ENCODE results near the gene GLRX.
"Not testable (repeated sequence)": the region's sequence is repeated elsewhere in the genome, so short reads cannot be mapped to it uniquely, and the experiment has no call there.

GLRX gene

DNA sequence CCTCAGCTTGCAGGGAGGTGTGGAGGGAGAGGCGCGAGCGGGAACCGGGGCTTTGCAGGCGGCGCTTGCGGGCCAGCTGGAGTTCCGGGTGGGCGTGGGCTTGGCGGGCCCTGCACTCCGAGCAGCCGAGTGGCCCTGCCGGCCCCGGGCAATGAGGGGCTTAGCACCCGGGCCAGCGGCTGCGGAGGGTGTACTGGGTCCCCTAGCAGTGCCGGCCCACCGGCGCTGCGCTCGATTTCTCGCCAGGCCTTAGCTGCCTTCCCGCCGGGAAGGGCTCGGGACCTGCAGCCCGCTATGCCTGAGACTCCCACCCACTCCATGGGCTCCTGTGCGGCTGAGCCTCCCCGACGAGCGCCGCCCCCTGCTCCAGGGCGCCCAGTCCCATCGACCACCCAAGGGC lies 28.6 kb upstream of the GLRX start:
- not testable (repeated sequence) for DNase-seq

DNA sequence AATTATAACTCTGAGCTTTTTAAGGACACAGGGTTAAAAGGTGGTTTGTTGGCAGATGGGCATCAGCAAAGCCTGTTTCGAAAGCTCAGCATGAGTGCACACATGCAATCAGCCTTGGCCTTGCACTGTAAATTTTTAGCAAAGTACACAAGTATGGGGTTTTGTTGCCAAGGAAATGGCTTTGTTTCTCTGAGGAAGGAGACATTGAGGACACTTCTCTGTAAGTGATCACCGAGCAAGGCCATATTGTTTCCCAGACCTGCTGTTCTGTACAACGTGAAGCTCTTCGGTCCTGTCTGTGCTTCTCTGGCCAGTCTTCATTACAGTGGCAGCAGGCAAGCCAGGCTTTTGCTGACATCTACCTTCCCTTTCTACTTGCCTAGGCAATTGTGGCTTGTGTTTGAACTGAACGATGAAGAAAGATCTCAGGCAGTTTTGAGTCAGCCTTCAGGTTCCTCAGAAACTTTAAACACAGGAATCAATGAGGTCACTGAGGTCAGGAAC lies 27.9 kb upstream of the GLRX start:
- DNase-seq: no peak

DNA sequence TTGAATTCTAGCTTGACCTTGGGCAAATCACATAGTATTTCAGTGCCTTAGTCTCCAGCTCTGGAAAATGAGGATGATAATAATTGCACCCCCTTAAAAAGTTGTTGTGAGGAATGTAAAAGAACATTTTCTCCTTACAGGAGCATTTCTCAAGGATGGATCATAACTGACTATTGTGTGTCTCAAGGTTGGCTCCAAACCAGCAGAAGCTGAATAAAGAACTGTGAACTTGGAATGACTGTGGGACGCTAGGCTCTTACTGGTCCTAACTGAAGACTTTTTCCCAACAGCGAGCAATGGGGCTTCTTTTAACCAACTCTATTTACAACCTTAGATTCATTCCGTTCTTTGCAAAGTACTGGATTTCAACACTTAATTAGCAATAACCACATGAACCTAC lies 26.2 kb upstream of the GLRX start:
- DNase-seq: no peak

DNA sequence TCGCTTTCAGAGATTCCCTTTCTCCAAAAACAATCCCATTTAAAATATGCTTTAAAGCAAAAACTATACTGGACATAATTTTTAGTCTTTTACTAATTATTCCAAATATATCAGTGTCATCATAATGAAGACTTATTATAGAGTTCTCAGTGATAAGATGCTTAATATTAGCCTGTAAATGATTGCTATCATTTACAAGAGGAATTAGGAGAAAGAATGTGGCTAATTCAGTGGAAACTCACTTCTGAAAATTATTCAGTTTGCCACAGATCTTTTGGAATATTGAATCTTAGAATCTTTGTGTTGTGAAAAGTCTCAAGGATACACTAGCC lies 24.7 kb upstream of the GLRX start:
- DNase-seq: no peak

DNA sequence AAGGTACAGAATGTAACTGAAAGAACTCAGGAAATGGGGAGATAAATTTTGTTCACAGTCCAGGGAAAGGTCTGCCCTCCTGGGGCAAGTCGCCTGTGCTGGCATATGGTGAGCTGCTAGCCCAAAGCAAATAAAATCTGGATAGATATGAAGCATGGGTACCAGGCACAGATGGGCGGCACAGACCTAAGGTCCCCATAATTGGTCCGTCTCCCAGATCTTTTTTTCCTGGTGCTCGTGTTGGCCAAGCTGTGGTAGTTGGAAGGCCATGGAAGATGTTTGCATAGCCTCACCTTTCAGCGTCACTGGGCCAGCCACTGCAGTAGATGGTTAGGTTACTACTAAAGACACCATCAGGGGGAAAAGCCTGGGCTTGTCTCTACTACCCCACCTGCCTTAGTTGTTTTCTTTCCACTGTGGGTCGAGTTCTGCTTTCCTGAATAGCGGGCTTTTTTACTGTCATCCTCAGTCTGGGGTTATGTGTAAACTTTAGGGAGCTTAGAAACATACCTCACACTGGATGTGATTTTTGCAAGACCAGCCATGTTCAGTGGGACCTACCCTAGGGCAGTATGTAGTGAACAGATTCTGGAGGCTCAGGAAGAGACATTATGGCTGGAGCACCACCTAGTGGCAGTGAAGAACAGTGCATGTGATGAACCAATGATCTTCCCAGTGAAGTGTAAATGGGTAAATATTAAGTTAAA lies 24.2 kb upstream of the GLRX start:
- DNase-seq: peak; percentile 75

DNA sequence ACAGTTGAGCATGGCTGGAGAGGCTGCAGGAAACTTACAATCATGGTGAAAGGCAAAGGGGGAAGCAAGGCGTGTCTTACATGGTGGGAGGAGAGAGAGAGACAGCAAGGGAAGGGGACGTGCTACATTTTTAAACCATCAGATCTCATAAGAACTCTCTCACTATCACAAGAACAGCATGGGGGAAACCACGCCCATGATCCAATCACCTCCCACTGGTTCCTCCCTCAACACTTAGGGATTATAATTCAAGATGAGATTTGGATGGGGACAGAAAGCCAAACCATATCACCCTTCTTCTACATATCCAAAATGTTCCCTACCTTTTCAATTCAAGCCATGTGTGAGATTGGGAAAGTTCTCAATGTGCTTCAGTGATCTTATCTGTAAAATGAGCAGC lies 22.9 kb upstream of the GLRX start:
- no peak for DNase-seq

DNA sequence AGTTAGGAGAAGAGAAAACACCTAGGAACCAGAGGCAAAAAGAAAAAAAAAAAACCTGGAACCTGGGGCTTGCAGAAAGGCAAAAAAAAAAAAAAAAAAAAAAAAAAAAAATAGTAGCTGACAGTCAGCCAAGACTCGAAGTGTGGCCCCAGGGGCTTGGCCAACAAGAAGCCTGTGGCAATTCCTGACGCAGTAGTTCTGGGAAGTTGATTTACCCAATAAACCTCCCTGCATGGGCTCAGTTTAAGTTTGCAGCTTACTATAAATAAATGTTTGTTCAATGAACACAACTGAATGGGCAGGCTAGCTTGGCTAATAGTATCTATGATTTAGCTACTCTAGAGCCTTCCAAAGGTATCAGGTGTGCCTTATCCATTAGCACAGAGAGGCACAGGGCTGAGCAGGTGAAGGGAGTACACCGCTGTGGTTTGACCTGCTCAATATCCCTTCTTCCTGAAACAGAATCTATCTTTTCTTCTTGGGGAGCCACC lies 21.3 kb upstream of the GLRX start:
- DNase-seq: no peak

DNA sequence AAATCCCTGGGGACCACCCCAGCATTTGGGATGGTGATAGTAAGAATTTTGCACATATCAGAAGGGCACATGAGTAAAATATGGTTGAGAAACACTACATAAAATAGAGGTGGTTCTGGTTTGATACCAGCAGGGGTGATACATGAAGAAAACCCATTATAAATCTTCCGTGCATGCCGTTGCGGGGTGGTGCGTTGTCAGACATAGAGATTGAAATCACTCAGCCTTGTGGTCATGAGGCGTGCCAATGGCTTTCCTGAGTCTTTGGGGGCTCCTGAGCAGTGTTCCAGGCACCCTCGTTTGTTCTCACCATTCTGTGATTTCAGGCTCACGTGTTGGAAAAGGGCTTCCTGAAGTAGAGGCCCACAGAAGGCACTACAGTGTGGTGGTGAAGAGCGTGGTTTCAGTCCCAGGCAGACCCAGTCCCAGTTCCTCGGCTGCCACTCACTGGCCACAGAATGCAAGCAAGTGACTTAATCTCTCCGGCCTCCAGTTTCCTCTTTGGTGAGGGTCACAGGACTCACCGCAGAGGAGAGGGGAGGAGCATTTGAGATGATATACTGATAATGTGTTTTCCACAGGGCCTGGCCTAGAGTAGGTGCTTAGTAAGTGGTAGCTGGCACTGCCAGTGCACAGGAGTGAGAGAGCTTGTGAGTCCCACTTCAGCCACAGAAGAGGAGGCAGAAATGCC lies 20.5 kb upstream of the GLRX start:
- peak; percentile 1 for DNase-seq

DNA sequence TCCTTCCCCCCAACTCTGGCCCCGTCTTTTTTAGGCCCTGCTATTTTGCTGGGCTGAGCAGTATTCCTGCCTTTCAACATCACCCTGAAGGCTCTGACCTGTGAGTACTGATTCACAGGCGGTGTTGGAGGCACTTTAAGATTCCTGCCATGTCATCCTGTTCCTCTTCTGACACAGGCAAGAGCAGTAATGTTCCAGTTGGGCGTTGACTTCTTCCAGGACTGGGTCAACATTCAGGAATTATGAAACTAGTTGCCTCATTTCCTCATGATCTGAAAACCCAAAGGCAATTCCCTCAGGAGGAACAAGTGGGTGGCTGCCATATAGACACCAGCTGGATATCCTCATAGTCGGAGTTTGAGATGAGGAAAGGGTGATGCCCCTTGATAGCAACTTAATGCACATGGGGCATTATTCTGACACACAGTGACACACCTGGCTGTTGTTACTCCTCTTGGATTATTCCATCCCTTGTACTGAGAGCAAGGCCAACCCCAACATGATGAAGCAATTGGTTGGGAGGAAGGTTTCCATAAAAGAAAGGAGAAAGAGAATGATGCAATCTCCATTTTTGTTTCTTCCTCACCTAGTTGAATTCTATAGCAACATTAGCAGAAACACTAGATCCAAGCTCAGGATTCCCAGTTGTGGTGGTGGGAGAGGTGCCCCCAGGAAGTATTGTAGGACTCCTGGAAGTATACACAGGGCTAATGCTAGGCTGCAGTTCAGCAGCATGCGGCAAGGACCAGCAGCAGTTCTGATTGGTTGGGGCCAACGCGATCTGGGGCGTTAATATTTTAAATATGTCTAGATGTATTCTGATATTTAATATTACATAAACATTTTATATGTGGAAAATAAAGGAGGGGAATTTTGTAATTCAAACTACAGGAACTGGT lies 19.6 kb upstream of the GLRX start:
- no peak for DNase-seq

DNA sequence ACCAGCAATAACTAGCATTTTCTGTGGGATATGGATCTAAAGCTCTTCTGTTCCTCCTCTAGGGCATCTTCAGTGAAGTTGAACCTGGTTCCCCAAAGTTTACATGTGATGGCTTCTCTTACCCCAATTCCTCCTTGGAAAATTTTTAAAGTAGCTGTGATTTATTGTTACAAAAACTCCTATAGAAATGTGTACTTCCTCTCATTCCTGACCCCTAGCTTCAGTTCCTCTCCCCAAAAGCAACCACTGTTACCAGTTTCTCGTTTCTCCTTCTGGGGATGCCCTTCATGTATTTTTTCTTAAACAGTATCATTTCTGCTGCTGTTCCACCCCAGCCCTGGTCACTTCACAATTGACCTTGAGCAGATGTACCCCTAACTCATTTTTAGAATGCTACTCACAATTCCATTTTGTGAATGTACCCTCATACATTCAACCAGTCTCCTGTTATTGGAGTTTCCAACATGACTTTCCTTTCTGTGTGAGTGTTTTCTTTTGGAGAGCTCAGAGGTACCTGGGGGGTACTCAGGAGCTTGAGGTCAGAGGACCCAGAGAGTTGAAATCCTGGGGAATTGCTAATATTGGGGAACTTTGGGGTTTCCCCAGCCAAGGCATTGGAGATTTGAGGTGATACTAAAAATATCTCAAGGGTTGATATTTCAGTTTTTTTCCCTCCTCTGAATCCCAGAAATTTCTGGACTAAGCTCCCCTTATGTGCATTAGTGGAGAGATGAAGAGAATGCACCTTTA lies 18.6 kb upstream of the GLRX start:
- no peak for DNase-seq

DNA sequence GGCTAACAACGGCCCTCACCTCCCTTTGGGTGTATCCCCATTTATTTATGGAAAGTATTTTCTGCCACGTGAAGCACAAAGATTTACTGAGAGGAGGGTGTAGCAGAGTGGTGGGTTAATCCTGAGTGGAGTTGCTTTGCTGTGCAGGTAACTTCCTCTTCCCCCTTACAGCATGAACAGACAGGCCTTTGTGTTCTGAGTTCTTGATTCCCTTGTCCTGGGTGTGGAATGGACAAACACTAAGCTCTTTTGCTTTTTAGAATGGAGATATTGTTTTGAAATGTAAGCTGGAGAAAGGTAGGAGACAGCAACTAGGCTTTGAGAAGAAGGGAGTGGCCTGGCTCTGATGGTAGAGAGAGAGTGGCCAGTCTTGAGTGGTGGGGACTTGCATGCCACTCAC lies 17.1 kb upstream of the GLRX start:
- no peak for DNase-seq

DNA sequence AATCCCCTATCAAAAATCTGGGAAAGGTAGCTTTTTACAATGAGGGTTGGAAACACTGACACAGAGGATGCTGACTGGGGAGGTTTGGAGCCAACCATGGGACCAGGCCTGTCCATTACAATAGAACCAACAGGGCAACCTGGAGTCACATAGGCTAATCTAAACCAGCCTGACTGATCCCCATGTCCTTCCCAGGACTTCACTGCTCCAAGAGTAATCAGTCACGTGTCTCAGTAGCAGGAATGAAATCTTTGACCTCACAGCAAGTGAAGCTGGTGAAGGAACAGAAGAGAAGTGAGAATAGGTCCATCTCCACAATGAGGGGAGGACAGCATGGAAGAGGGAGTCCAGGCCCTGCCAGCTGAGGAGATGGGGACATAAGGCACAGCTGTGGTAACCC lies 16.0 kb upstream of the GLRX start:
- DNase-seq: no peak

DNA sequence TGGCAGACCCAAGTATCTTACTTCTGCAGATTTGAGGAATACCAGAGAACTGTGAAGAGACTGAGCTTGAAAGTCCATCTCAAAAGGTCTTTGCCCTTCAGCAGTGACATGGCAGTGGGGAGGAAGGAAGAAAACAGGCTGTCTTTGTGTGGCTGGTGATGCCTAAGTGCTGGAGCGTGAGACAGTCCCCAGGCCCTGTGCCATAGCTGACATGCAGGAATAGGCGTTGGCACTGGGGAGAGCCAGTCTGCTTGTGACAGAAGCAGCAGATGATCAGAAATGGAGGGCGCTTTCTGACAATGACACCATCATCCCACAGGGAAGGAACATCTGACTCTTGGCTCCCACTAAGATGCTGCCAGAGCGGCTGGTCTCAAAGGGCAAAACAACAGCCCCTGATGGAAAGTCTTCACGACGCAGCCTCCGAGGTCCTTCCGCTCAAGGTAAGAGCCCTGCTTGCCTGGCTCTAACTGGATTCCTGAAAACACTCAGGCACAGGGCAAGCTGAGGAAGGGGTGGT lies 15.5 kb upstream of the GLRX start:
- DNase-seq: no peak

DNA sequence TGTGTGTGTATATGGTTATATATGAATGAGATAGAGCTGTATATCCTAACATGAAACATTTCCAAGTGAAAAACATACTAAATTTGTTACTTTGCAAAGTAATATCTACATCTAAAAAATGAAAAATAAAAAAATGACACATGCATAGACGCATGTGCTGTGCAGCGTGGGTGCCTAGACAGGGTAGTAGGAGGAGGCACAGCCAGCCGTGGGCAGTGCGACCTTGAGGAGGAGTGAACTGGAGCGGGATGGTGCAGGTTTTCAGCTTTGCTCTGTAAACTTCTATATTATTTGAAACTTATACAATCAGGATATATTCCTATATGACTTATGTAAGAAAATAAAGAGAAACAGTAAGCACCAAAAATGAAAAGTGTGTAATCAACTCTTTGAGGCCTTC lies 15.0 kb upstream of the GLRX start:
- DNase-seq: no peak

DNA sequence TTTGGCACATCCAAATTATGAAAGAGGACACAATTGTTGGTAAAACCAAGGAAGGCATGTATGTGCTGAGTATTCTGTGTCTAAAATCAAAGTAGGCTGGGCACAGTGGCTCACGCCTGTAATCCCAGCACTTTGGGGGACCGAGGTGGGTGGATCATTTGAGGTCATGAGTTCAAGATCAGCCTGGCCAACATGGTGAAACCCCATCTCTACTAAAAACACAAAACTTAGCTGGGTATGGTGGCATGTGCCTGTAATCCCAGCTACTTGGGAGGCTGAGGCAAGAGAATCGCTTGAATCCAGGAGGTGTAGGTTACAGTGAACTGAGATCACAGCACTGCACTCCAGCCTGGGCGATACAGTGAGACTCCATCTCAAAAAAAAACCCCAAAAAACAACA lies 14.4 kb upstream of the GLRX start:
- not testable (repeated sequence) for DNase-seq

DNA sequence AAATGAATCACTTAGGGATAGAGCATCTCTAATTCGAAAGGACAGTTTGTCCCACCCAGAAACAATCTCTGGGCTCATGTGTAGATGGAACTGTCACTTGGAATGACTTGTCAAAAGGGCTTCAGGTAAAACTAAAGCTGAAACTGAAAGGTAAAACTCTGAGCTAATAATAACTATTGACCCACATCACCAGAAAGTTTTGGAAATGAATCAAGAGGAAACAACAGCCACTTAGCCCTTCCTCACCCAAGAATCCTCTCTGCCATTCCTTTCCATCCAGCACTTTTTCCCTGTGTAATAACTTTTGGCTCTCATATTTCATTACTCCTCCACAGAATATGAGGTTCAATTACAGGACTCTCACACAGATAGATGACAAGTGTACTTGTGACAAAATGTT lies 14.0 kb upstream of the GLRX start:
- no peak for DNase-seq

DNA sequence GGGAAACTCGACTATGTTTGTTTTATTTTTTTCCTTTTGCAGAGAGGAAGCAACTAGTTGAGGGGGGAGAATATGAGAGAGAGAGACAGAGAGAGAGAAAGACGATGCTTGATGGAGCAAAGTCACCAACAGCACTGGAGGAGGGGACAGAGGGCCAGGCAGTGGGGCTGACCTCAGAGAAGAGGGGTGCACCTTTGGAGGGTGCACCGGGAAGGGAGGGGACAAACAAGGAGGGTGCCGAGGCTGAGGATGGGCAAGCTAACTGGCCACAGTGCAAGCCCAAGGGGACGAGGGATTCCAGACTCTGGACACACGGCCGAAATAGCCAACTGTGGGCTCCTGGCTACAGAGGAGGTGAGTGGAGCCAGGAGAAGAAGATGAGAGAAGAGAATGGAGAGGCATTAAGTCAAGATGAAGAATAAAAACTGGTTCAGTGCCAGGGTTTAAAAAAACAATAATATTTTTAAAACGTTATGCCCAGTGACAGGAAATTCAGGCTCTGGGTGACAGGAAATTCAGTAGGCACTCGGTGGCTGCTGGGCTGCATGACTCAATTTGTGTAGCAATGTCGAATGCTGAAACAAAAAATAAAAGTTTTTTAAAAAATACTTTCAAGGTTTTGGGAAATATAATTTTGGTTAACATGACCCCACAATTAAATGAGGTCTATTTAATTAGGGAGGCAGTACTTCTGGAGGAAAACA lies 13.3 kb upstream of the GLRX start:
- no peak for DNase-seq

DNA sequence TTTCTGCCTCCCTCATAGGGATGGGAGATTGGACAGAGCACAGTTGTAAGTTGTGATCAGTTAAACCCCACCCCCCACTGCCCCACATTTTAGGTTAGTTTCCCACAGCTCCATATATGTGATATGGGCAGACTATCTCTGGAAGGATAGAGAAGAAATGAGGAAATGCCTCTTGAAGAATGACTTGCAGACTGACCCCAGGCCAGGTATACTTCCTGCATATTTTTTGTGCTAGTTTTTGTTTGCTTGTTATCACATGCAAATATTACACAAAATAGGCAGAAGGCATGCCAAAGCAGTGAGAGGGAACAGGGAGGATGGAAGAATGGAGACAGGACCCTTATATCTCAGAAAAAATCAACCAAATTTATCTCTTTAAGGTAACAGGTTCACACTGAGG lies 10.1 kb upstream of the GLRX start:
- DNase-seq: no peak

DNA sequence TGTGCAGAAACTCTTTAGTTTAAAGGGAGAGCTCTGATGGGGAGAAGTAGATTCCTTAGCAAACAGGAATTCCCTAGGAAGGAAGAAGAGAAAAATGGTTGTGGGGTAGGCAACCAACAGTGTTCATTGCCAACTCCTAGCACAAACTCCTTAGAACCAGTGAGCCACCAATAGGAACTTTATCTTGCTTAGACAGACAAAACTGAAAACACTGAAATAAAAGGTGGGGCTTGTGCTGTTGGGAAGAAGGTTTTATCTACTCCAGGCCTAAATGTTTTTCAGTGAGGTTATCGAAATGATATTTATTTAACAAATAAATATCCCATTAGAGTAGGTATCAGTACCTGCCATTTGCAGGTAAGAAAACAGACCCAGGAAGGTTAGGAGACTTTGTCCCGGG lies 7.7 kb upstream of the GLRX start:
- DNase-seq: no peak

DNA sequence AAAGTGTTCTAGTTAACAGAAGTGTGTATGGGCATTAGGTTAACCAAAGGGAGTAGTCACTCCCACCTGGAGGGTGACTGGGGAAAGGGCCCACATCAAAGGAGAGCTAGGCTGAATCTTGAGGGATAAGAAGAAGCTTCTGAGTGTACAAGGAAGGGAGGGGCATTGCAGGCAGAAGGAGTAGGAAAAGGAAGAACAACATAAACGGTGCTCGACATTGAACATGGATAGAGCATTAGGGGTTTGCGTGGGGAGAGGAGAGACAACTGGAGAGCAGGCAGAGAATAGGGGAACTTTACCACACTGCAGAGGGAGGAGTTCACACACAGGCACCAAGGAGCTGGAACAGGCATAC lies 5.3 kb upstream of the GLRX start:
- no peak for DNase-seq

DNA sequence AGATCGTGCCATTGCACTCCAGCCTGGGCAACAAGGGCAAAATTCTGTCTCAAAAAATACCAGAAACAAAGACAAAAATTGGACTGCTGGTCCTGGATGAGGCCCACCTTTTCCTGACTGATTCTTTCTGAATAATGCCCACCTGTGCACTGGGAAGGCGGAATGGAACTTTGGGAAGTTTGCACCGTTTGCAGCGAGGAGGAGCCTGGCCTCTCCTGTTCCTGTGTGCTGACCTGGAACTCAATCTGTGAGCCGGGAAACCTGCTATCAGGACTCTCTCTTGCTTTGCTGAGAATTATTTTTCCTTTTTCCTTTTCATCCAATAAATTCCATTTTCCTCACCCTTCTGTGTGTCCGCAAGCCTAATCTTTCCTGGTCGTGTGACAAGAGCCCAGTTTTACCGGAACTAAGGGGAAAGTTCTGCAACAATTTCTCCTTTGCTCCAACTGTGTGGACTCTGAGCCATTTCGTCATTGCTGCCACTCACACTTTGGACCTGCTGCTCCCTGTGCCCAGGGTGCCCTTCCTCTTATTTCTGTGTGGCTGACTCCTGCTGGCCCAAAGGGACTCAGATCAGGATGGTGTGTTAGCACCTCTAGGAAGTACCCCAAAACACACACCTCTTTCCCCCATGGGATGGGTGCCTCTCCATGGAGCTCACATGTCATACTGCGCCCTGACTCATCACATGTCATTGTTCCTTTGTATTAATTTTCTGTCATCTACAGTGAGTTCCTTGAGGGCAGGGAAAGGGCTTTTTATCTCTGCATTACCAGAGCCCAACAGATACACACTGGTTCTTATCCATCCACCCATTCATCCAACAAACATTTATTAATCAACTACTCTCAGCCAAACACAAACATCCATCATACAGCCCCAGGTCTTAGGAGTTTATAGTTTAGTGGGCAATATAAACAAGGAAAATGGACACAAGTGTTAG lies 4.7 kb upstream of the GLRX start:
- DNase-seq: no peak
